ENCODE measurements around the gene STIL.

STIL gene

GRCh38 chr1:47243910-47244309 is 70.0 kb downstream of the STIL start:
- CTCF ChIA-PET, result no interaction called here
- POLR2A ChIA-PET (ENCODE audit: low non-redundant PET), result no interaction called here
- TF ChIP-seq CTCF (conservative IDR thresholded peaks at IDR 0.05; ENCODE audit: low read depth), result no peak
- DNase-seq (ENCODE audit: low spot score), result no peak
- no peak overlapping the region for H3K27ac ChIP-seq

- no peak for TF ChIP-seq CTCF (conservative IDR thresholded peaks at IDR 0.05; ENCODE audit: low read depth)
- ChIA-PET CTCF (interaction anchor here (0.7 to 1.1 kb wide), 2 partner anchors 41 to 196 kb away, joined by 3 to 4 read pairs; no protein-coding TSS in a partner anchor), POLR2A (ENCODE audit: low non-redundant PET) (no interaction called here)
- DNase-seq (ENCODE audit: low spot score), result no peak
- no peak overlapping the region for H3K27ac ChIP-seq
Measured at GRCh38 chr1:47241114-47242113, 72.5 kb downstream of the STIL start.

GRCh38 chr1:47238935-47239592 is 74.9 kb downstream of the STIL start:
- TF ChIP-seq CTCF (conservative IDR thresholded peaks at IDR 0.05; ENCODE audit: low read depth), result no peak
- DNase-seq (ENCODE audit: low spot score), result no peak
- ChIA-PET POLR2A (ENCODE audit: low non-redundant PET) (no interaction called here), CTCF (no interaction called here)
- H3K27ac ChIP-seq, result no peak overlapping the region

- POLR2A ChIA-PET (ENCODE audit: low non-redundant PET), result no interaction called here
Measured at GRCh38 chr1:47235806-47236205, 78.1 kb downstream of the STIL start.

GRCh38 chr1:47235241-47235681 is 78.7 kb downstream of the STIL start:
- no peak overlapping the region for H3K27ac ChIP-seq
- no peak for TF ChIP-seq CTCF (conservative IDR thresholded peaks at IDR 0.05; ENCODE audit: low read depth)
- ChIA-PET CTCF (interaction anchor here (1.2 kb wide), 1 partner anchor 12 kb away, joined by 3 read pairs; no protein-coding TSS in a partner anchor), POLR2A (ENCODE audit: low non-redundant PET) (no interaction called here)
- DNase-seq (ENCODE audit: low spot score), result no peak

More at GRCh38 chr1:47235806-47236205, 78.1 kb downstream of the STIL start:
- CTCF ChIA-PET, result no interaction called here
- H3K27ac ChIP-seq, result no peak overlapping the region
- no peak for DNase-seq (ENCODE audit: low spot score)
- no peak for TF ChIP-seq CTCF (conservative IDR thresholded peaks at IDR 0.05; ENCODE audit: low read depth)

- ChIA-PET CTCF (interaction anchor here (0.6 kb wide), 1 partner anchor 182 kb away, joined by 4 read pairs; no protein-coding TSS in a partner anchor), POLR2A (ENCODE audit: low non-redundant PET) (no interaction called here)
- DNase-seq (ENCODE audit: low spot score), result no peak
- TF ChIP-seq CTCF (conservative IDR thresholded peaks at IDR 0.05; ENCODE audit: low read depth), result no peak
- H3K27ac ChIP-seq, result no peak overlapping the region
Measured at GRCh38 chr1:47233186-47233585, 80.8 kb downstream of the STIL start.

Measured in RWPE1 (cell line).